PFSK-1 (cell line): ENCODE data around the gene ARID4B.

Experiments
- FOXP2 ChIP-seq: optimal IDR thresholded peaks from 2 replicates; pipeline ENCODE3; 2011; ENCODE audit warnings: borderline replicate concordance, control low read depth, inconsistent platforms; ENCODE audit not compliant: insufficient read depth; ENCODE audit errors: extremely low read length, extremely low read depth
- POLR2AphosphoS5 ChIP-seq: IDR thresholded peaks from 2 replicates; pipeline ENCODE4 v1.6.1; 2012; ENCODE audit warnings: low read depth, mild to moderate bottlenecking, control low read depth, low read length, moderate library complexity
- REST ChIP-seq, 2 experiments: IDR thresholded peaks; 2 replicates each; pipeline versions ENCODE4 v1.6.1 to v1.8.0; 2011 to 2012; ENCODE audit warnings: low read depth in 2 of 2, low read length in 2 of 2, control low read depth in 1 of 2, inconsistent platforms in 1 of 2, mild to moderate bottlenecking in 1 of 2, moderate library complexity in 1 of 2; ENCODE audit not compliant: insufficient read depth in 1 of 2
- SIN3A ChIP-seq: IDR thresholded peaks from 2 replicates; pipeline ENCODE4 v1.6.1; 2012; ENCODE audit warnings: mild to moderate bottlenecking, low read length, moderate library complexity, borderline replicate concordance; ENCODE audit not compliant: insufficient read depth
- TAF1 ChIP-seq: IDR thresholded peaks from 2 replicates; pipeline ENCODE4 v1.6.1; 2012; ENCODE audit warnings: low read length, control low read depth, borderline replicate concordance; ENCODE audit not compliant: insufficient read depth

Gene ARID4B

GRCh38 chr1:235149824-235150223 is 178.2 kb downstream of the ARID4B start:
- TF ChIP-seq SIN3A (no peak), REST (IDR thresholded peaks at IDR 0.05; ENCODE audit: insufficient read depth in 1 of 2, low read depth in 2 of 2, low read length in 2 of 2) (no peak), POLR2AphosphoS5 (no peak), TAF1 (no peak), FOXP2 (no peak)

GRCh38 chr1:235147269-235147668 is 180.7 kb downstream of the ARID4B start:
- TF ChIP-seq REST (IDR thresholded peaks at IDR 0.05; ENCODE audit: insufficient read depth in 1 of 2, low read depth in 2 of 2, low read length in 2 of 2) (no peak), POLR2AphosphoS5 (no peak), TAF1 (no peak), SIN3A (no peak), FOXP2 (no peak)

GRCh38 chr1:235145639-235146038 is 182.3 kb downstream of the ARID4B start:
- no peak for TF ChIP-seq REST (IDR thresholded peaks at IDR 0.05; ENCODE audit: insufficient read depth in 1 of 2, low read depth in 2 of 2, low read length in 2 of 2)
- no peak for TF ChIP-seq SIN3A
- no peak for TF ChIP-seq TAF1
- no peak for TF ChIP-seq POLR2AphosphoS5
- no peak for TF ChIP-seq FOXP2

- TF ChIP-seq REST (IDR thresholded peaks at IDR 0.05; ENCODE audit: insufficient read depth in 1 of 2, low read depth in 2 of 2, low read length in 2 of 2) (no peak), SIN3A (no peak)
These were observed 185.0 kb downstream of the ARID4B start for GRCh38 chr1:235142991-235143390.

GRCh38 chr1:235139315-235139714 is 188.7 kb downstream of the ARID4B start:
- TF ChIP-seq TAF1 (no peak), REST (IDR thresholded peaks at IDR 0.05; ENCODE audit: insufficient read depth in 1 of 2, low read depth in 2 of 2, low read length in 2 of 2) (no peak), FOXP2 (no peak), SIN3A (no peak), POLR2AphosphoS5 (no peak)
